ENCODE measurements around the gene CEP85L.

CEP85L gene

GRCh38 chr6:118489990-118490389, 161.4 kb downstream of the CEP85L start:
- Histone ChIP-seq H3K27ac (replicated peaks) (no peak overlapping the region), H3K27me3 (ENCODE audit: insufficient read depth, poor library complexity, severe bottlenecking) (no peaks in the 10 kb centered on the region), H3K4me3 (replicated peaks; ENCODE audit: insufficient read depth, low read length) (no peak overlapping the region)
- DNase-seq (ENCODE audit: low read depth in 1 of 2, low spot score in 1 of 2) = no peak
- TF ChIP-seq POLR2AphosphoS5 (IDR thresholded peaks at IDR 0.05; ENCODE audit: low read depth) (no peak), CTCF (IDR thresholded peaks at IDR 0.05; ENCODE audit: insufficient read depth, low read length) (no peak), SPI1 (IDR thresholded peaks at IDR 0.05; ENCODE audit: borderline replicate concordance, low read depth) (no peak), GABPA (IDR thresholded peaks at IDR 0.05; ENCODE audit: low read depth) (no peak), REST (IDR thresholded peaks at IDR 0.05; ENCODE audit: insufficient replicate concordance, low read depth) (no peak)

- no peak for DNase-seq (ENCODE audit: low read depth in 1 of 2, low spot score in 1 of 2)
- H3K27me3 ChIP-seq (ENCODE audit: insufficient read depth, poor library complexity, severe bottlenecking) = no peaks in the 10 kb centered on the region
- TF ChIP-seq CTCF (IDR thresholded peaks at IDR 0.05; ENCODE audit: insufficient read depth, low read length) (no peak), GABPA (IDR thresholded peaks at IDR 0.05; ENCODE audit: low read depth) (no peak), REST (IDR thresholded peaks at IDR 0.05; ENCODE audit: insufficient replicate concordance, low read depth) (no peak), SPI1 (IDR thresholded peaks at IDR 0.05; ENCODE audit: borderline replicate concordance, low read depth) (no peak), POLR2AphosphoS5 (IDR thresholded peaks at IDR 0.05; ENCODE audit: low read depth) (no peak)
- no peak overlapping the region for H3K27ac ChIP-seq (replicated peaks)
- no peak overlapping the region for H3K4me3 ChIP-seq (replicated peaks; ENCODE audit: insufficient read depth, low read length)
Observed at GRCh38 chr6:118488631-118489030, 162.8 kb downstream of the CEP85L start.

GRCh38 chr6:118485601-118486550, 165.5 kb downstream of the CEP85L start:
- Histone ChIP-seq H3K4me3 (replicated peaks; ENCODE audit: insufficient read depth, low read length) (no peak overlapping the region), H3K27ac (replicated peaks) (no peak overlapping the region), H3K27me3 (ENCODE audit: insufficient read depth, poor library complexity, severe bottlenecking) (no peaks in the 10 kb centered on the region)
- no peak for DNase-seq (ENCODE audit: low read depth in 1 of 2, low spot score in 1 of 2)
- TF ChIP-seq GABPA (IDR thresholded peaks at IDR 0.05; ENCODE audit: low read depth) (no peak), SPI1 (IDR thresholded peaks at IDR 0.05; ENCODE audit: borderline replicate concordance, low read depth) (no peak), CTCF (IDR thresholded peaks at IDR 0.05; ENCODE audit: insufficient read depth, low read length) (no peak), REST (IDR thresholded peaks at IDR 0.05; ENCODE audit: insufficient replicate concordance, low read depth) (no peak), POLR2AphosphoS5 (IDR thresholded peaks at IDR 0.05; ENCODE audit: low read depth) (no peak)
